ENCODE results near the gene WDFY3.

Gene WDFY3

GRCh38 chr4:84661191-84661939 lies 305.1 kb downstream of the WDFY3 start:
- DNase-seq, result no peak

- DNase-seq, result no peak
These were observed 305.9 kb downstream of the WDFY3 start for GRCh38 chr4:84660606-84661005.

DNA sequence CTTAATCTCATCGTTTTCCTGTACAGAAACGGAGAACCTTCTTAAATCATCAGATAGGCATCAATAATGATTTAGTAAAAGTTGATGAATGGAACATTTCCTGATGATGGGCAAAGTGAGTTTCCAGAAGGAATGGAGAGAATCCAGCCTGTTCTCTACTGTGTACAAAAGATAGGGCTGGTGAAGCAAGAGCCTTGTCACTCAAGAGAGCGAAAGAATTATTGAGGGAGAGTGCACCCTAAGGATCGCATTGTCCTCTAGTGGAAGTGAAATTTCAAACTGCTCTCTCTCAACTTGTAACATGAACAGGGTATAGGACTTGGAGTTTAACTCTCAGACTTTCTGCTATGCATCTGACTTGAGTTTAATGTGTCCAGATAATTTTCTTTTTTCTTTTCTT lies 314.0 kb downstream of the WDFY3 start:
- DNase-seq, result no peak

- no peak for DNase-seq
These were observed 315.0 kb downstream of the WDFY3 start for GRCh38 chr4:84651499-84651898.

GRCh38 chr4:84648863-84649647 lies 317.4 kb downstream of the WDFY3 start:
- no peak for DNase-seq

- no peak for DNase-seq
These were observed 318.3 kb downstream of the WDFY3 start for GRCh38 chr4:84648178-84648577.

DNA sequence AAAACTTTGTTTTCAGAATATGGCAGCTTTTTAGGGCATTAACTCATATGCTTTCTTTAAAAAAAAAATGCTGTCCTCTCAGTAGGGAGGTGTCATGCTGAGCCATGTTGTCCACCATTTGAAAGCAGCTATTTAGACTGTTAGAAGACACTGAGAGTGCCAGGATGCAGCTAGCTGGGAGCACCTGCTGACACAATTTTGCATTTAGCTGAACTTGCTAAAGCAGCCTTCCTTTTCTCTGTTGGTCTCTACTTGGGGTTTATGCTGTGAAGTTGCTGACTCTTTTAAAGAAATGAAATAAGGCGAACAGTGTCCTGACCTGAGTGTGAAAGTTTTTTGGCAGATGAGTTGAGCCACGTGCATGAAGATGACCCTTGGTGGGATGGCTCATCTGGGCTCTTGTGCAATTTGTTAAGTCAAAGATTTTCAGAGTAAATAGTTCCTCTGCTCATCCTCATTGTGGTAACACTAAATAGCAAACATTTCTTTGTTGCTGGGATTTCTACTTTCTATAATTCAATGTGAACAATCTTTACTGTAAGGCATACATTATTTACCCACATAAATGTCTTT lies 319.1 kb downstream of the WDFY3 start:
- DNase-seq, result no peak

DNA sequence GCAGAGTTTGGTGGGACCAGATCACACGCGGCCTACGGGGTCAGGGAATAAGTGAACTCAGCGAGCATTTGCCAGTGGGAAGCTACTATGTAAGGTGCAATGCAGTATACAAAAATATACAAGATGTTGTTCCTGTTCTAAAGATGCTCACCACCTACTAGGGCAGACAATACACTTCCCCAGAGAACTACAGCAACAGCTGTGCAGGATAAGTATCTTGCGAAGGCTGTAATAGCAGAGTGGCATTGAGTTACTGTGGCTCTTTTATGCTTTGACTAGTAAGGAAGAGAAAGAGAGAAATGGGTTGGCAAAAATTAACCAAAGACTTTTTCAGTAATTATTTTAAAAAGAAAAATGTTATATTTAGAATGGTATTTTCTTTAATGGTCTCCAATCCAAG lies 322.4 kb downstream of the WDFY3 start:
- DNase-seq, result no peak

GRCh38 chr4:84639145-84639544 lies 327.3 kb downstream of the WDFY3 start:
- no peak for DNase-seq

DNA sequence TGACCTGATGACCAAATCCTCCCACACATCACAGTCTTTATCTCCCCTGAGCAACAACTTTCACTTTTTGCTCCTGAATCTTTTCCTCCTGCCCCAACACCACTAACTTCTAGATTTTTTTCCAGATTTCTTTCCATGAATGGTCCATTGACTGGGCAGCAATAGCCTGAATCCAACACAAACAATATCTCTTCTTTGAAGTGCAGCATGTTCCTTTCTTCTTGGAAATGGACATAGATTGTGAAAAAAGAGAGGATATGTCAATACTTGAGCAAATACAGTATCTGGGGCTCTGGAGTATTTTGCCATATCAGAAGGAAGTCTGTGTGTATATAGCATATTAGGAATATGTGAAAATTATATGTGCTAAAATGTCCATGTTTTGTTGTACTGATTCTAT lies 328.4 kb downstream of the WDFY3 start:
- DNase-seq, result no peak

GRCh38 chr4:84634961-84635360 lies 331.5 kb downstream of the WDFY3 start:
- no peak for DNase-seq

GRCh38 chr4:84632092-84632491 lies 334.4 kb downstream of the WDFY3 start:
- DNase-seq, result no peak

DNA sequence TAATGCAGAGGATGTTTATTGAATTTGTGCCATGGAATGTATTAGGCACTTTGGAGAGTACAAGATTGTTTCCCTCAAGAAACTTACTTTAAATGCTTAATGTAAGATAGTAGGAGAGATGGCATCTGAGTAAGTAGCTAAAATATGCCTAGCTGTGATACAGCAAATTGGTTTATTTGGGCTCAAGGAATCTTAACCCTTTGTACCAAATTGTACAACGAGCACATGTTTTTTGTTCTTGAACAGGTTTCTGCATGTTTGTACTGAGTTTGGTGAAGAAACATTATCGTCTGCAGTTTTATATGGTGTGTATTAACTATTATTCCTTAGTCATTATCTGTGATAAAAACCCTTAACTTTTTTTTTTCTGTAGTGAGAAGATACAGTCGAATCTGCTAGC lies 334.9 kb downstream of the WDFY3 start:
- DNase-seq, result no peak

- DNase-seq, result no peak
These were observed 339.8 kb downstream of the WDFY3 start for GRCh38 chr4:84626673-84627072.

- no peak for DNase-seq
These were observed 342.8 kb downstream of the WDFY3 start for GRCh38 chr4:84623661-84624060.

- DNase-seq, result no peak
These were observed 343.5 kb downstream of the WDFY3 start for GRCh38 chr4:84622959-84623358.
